KMS-11 (cell line): ENCODE data around the gene FBLIM1.

ENCODE experiments used
- H2AFZ ChIP-seq: fragments of 200-600 bp; sonication (generic); 2 replicates; pipeline ENCODE4 v1.6.1; 2016; ENCODE audit warnings: antibody characterized with exemption, mixed run types, low read depth
- H3K27ac ChIP-seq: fragments of 200-600 bp; sonication (generic); 2 replicates; pipeline ENCODE4 v1.6.1; 2016; ENCODE audit warnings: mild to moderate bottlenecking, mixed run types
- H3K27me3 ChIP-seq: fragments of 200-600 bp; sonication (generic); 2 replicates; pipeline ENCODE4 v1.6.1; 2017; ENCODE audit warnings: mild to moderate bottlenecking, low read depth, mixed run types, moderate library complexity; ENCODE audit not compliant: insufficient read depth
- H3K36me3 ChIP-seq: fragments of 200-600 bp; sonication (generic); 2 replicates; pipeline ENCODE4 v1.6.1; 2017; ENCODE audit warnings: mild to moderate bottlenecking, mixed run types; ENCODE audit not compliant: insufficient read depth
- H3K4me1 ChIP-seq: fragments of 200-600 bp; sonication (generic); 2 replicates; pipeline ENCODE4 v1.6.1; 2016; ENCODE audit warnings: mild to moderate bottlenecking, low read depth, mixed run types; ENCODE audit not compliant: poor library complexity, severe bottlenecking
- H3K4me2 ChIP-seq: fragments of 200-600 bp; sonication (generic); 2 replicates; pipeline ENCODE4 v1.7.0; 2016; ENCODE audit warnings: mild to moderate bottlenecking, mixed run types
- H3K4me3 ChIP-seq: fragments of 200-600 bp; sonication (generic); IDR thresholded peaks from 2 replicates; pipeline ENCODE4 v1.6.1; 2017; ENCODE audit warnings: low read depth, low read length, mixed read lengths; ENCODE audit not compliant: insufficient read depth
- H3K79me2 ChIP-seq: fragments of 200-600 bp; sonication (generic); 2 replicates; pipeline ENCODE4 v1.6.1; 2016; ENCODE audit warnings: low read depth, mixed run types; ENCODE audit not compliant: insufficient read depth
- H3K9ac ChIP-seq: fragments of 200-600 bp; sonication (generic); 2 replicates; pipeline ENCODE4 v1.6.1; 2016; ENCODE audit warnings: mild to moderate bottlenecking, mixed run types
- H4K20me1 ChIP-seq: fragments of 200-600 bp; sonication (generic); 2 replicates; pipeline ENCODE4 v1.6.1; 2016; ENCODE audit warnings: mild to moderate bottlenecking, mixed run types; ENCODE audit not compliant: insufficient read depth
- TF ChIP-seq, protein P1 (sequence below): fragments of 200-600 bp; sonication (generic); conservative IDR thresholded peaks from 2 replicates; pipeline ENCODE4 v1.6.1; 2017; ENCODE audit warnings: low read depth, mild to moderate bottlenecking, antibody characterized with exemption, low read length, moderate library complexity, mixed read lengths

The FBLIM1 gene

DNA sequence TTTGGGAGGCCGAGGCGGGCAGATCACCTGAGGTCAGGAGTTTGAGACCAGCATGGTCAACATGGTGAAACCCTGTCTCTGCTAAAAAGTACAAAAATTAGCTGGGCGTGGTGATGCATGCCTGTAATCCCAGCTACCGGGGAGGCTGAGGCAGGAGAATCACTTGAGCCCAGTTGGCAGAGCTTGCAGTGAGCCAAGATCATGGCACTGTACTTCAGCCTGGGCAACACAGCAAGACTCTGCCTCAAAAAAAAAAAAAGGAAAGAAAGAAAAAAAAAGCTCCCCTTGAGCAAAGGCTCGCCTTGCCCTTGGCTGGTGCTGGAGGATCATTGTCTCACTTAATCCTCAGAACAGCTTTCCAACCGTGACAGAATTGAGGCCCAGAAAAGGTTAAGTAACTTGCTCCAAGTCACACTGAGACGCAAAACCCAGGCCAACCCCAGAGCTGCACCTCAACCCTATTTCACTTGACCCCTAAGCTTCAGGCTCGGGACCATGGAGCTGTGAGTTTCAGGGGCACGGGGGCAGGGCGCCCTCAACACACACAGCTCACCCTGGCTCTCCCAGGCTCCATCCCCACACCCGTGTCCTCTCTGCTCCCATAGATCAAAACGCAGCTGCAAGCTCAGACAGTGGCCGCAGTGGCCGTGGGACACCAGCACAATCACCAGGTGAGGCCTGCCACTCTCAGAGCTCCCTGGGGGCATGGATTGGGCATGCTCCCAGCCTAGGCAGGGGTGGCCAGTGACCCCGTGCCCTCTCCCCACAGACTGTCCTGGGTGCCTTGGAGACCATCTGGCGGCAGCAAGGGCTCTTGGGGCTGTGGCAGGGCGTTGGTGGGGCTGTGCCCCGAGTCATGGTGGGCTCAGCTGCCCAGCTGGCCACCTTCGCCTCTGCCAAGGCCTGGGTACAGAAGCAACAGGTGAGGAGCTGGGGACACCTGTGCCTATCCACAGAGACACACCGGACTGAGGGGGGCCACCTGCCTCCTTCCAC lies 21.0 kb upstream of the FBLIM1 start:
- no peaks in the 10 kb centered on the region for H3K36me3 ChIP-seq
- H2AFZ ChIP-seq = no peak overlapping the region
- H3K4me2 ChIP-seq = no peak overlapping the region
- no peaks in the 10 kb centered on the region for H4K20me1 ChIP-seq
- H3K4me1 ChIP-seq = peaks cover 5% of the 10 kb centered on the region
- no peak overlapping the region for H3K4me3 ChIP-seq
- H3K79me2 ChIP-seq = no peaks in the 10 kb centered on the region
- no peak overlapping the region for H3K27ac ChIP-seq
- TF ChIP-seq, protein P1, sequence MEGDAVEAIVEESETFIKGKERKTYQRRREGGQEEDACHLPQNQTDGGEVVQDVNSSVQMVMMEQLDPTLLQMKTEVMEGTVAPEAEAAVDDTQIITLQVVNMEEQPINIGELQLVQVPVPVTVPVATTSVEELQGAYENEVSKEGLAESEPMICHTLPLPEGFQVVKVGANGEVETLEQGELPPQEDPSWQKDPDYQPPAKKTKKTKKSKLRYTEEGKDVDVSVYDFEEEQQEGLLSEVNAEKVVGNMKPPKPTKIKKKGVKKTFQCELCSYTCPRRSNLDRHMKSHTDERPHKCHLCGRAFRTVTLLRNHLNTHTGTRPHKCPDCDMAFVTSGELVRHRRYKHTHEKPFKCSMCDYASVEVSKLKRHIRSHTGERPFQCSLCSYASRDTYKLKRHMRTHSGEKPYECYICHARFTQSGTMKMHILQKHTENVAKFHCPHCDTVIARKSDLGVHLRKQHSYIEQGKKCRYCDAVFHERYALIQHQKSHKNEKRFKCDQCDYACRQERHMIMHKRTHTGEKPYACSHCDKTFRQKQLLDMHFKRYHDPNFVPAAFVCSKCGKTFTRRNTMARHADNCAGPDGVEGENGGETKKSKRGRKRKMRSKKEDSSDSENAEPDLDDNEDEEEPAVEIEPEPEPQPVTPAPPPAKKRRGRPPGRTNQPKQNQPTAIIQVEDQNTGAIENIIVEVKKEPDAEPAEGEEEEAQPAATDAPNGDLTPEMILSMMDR = no peak
- no peak overlapping the region for H3K9ac ChIP-seq
- H3K27me3 ChIP-seq = no peaks in the 10 kb centered on the region

DNA sequence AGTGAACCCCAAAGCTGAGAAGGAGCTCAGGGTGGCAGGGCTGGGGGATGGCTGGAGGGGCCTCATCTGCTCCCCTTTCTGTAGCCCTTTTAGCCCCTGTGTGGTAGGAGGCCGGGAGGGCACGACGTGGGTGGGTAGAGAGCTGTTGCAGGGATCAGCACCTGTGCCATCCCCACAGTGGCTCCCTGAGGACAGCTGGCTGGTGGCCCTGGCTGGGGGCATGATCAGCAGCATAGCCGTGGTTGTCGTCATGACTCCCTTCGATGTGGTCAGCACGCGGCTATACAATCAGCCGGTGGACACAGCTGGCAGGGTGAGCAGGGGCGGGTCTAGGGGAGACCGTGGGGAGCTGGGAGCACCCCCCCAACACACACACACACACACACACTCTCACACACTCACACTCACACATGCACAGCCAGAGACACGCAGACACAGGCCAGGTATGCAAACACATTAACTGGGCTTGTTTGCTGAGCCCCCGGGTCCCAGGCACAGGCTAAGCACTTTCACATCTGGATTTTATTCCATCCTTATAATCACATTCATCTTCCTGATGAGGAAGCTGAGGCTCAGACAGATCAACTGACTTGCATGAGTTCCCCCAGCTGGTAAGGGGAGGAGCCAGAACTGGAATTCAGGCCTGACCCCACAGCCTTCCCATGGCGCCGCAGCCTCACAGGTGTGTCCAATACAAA lies 20.0 kb upstream of the FBLIM1 start:
- H2AFZ ChIP-seq = no peak overlapping the region
- no peaks in the 10 kb centered on the region for H3K27me3 ChIP-seq
- no peak overlapping the region for H3K9ac ChIP-seq
- peaks cover 5% of the 10 kb centered on the region for H3K4me1 ChIP-seq
- no peaks in the 10 kb centered on the region for H3K79me2 ChIP-seq
- H3K27ac ChIP-seq = no peak overlapping the region
- H3K4me2 ChIP-seq = no peak overlapping the region
- H3K36me3 ChIP-seq = no peaks in the 10 kb centered on the region
- TF ChIP-seq, protein P1 = no peak
- H3K4me3 ChIP-seq = no peak overlapping the region
- H4K20me1 ChIP-seq = no peaks in the 10 kb centered on the region

DNA sequence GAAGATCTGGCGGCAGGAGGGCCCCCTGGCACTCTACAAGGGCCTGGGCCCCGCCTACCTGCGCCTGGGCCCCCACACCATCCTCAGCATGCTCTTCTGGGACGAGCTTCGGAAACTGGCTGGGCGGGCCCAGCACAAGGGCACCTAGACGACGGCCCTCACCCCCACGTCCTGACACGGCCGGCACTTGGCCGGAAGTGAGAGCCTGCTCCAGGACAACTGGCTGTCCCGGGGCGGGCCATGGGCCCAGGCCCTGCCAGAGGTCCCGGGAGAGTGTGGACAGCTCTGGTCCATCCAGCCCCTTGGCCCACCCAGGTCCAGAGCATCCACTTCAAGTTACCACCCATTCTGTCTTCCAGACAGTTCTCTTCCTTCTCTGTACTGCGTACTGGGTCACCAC lies 19.3 kb upstream of the FBLIM1 start:
- Histone ChIP-seq H3K4me2 (no peak overlapping the region), H3K36me3 (no peaks in the 10 kb centered on the region), H4K20me1 (no peaks in the 10 kb centered on the region)

GRCh38 chr1:15739745-15740144 lies 18.9 kb upstream of the FBLIM1 start:
- Histone ChIP-seq H2AFZ (no peak overlapping the region), H4K20me1 (no peaks in the 10 kb centered on the region), H3K27me3 (no peaks in the 10 kb centered on the region), H3K27ac (no peak overlapping the region), H3K36me3 (no peaks in the 10 kb centered on the region), H3K4me2 (no peak overlapping the region), H3K4me1 (peaks cover 5% of the 10 kb centered on the region), H3K9ac (no peak overlapping the region), H3K4me3 (no peak overlapping the region), H3K79me2 (no peaks in the 10 kb centered on the region)
- TF ChIP-seq, protein P1 = no peak

More for the DNA sequence above, 19.3 kb upstream of the FBLIM1 start:
- H3K9ac ChIP-seq = no peak overlapping the region
- no peak overlapping the region for H3K4me3 ChIP-seq
- H3K27ac ChIP-seq = no peak overlapping the region
- H3K4me1 ChIP-seq = peaks cover 5% of the 10 kb centered on the region
- H3K79me2 ChIP-seq = no peaks in the 10 kb centered on the region
- no peak overlapping the region for H2AFZ ChIP-seq
- TF ChIP-seq, protein P1 = no peak
- no peaks in the 10 kb centered on the region for H3K27me3 ChIP-seq
